Stimulated activated naive B cell treated with anti-CD40 and anti-IgM and Interleukin-4, amounts not matched to agents 10 μg/mL and 1 μg/mL and 100 μg/mL, for 72 hours (primary cell): Measurements from ENCODE around the gene APLF.

Experiments
- ATAC-seq, 2 donors: fragments of 150-1000 bp; cut with Tn5 transposase; replicated peaks; 2 replicates each; pipeline ENCODE4 v1.10.0; 2021; ENCODE audit warnings: moderate library complexity in 1 of 2
- DNase-seq: peaks from one replicate; pipeline ENCODE4 v3.0.0; 2021
- H3K27ac Mint-ChIP-seq: one replicate; pipeline ENCODE4 v1.8.0; 2022; ENCODE audit warnings: mild to moderate bottlenecking, mixed read lengths
- H3K27me3 Mint-ChIP-seq, 2 donors: one replicate each; pipeline ENCODE4 v1.8.0; 2022; ENCODE audit warnings: mixed read lengths in 2 of 2
- H3K36me3 Mint-ChIP-seq, 2 donors: one replicate each; pipeline ENCODE4 v1.8.0; 2022; ENCODE audit warnings: mixed read lengths in 2 of 2, mild to moderate bottlenecking in 1 of 2
- H3K4me1 Mint-ChIP-seq, 2 donors: one replicate each; pipeline ENCODE4 v1.8.0; 2022; ENCODE audit warnings: mixed read lengths in 2 of 2, mild to moderate bottlenecking in 1 of 2
- H3K4me3 Mint-ChIP-seq, 2 donors: one replicate each; pipeline ENCODE4 v1.8.0; 2022; ENCODE audit warnings: mild to moderate bottlenecking in 2 of 2, mixed read lengths in 2 of 2, moderate library complexity in 1 of 2
- H3K9me3 Mint-ChIP-seq, 2 donors: one replicate each; pipeline ENCODE4 v1.8.0; 2022; ENCODE audit warnings: mixed read lengths in 2 of 2, mild to moderate bottlenecking in 1 of 2

Gene APLF, protein sequence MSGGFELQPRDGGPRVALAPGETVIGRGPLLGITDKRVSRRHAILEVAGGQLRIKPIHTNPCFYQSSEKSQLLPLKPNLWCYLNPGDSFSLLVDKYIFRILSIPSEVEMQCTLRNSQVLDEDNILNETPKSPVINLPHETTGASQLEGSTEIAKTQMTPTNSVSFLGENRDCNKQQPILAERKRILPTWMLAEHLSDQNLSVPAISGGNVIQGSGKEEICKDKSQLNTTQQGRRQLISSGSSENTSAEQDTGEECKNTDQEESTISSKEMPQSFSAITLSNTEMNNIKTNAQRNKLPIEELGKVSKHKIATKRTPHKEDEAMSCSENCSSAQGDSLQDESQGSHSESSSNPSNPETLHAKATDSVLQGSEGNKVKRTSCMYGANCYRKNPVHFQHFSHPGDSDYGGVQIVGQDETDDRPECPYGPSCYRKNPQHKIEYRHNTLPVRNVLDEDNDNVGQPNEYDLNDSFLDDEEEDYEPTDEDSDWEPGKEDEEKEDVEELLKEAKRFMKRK

DNA sequence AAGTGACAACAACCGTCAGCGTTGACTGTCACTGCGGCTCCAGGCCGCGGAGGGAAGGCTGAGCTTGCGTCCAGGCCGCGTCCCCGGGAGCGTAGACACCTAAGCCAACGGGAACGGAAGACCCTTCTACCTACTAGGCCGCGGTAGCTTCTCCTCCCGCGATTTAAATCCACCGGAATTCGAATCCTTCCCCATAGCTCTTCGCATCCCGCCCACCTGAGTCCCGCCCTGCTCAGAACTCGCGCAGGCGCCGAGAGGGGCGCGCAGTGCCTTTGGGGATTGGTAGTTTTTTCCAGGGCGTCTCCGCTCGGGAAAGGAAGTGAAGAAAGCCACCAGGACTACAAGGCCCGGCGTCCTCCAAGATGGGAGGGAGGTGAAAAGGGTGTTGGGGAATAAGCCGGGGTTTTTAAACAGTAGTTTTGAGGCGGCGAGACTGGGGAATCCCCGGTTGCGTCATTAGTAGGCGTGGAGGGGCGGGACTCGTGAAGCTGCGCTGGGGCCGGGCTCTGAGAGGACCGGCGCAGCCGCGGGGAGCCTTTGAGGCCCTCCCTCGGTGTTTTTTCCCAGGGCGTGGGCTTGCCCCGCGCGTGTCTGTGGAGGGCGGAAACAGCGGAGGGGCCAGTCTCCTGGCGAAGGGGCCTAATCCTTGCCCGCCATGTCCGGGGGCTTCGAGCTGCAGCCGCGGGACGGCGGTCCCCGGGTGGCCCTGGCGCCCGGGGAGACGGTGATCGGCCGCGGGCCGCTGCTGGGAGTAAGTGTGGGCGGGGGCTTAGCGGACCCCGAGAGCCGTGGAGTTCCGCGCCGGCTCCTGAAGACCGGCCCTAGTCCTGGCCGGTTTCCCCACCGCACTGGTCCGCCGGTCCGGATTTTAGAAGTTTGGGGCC, at the start of gene APLF, which contains the start of gene FBXO48:
Gene APLF (plus strand): TSS at position 509 of the 884 bp plus-strand sequence. CDS start 147 bp downstream, at position 656.
Gene FBXO48 (minus strand): TSS at position 218 of the 884 bp plus-strand sequence. CDS start 2,149 bp downstream, outside the sequence.
- Mint-ChIP-seq H3K9me3 (no peaks in the 10 kb centered on the region), H3K4me1 (peaks cover 13 to 34% of the 10 kb centered on the region in 2 donors), H3K4me3 (peak within 1 kb of the TSS; percentile 97 to 98), H3K36me3 (peaks cover 0 to 4% of the 10 kb centered on the region in 2 donors), H3K27me3 (no peaks in the 10 kb centered on the region), H3K27ac (peak within 1 kb of the TSS; percentile 97)
- DNase-seq, result peak; percentile 98
- ATAC-seq, result peak; percentile 94 to 95

DNA sequence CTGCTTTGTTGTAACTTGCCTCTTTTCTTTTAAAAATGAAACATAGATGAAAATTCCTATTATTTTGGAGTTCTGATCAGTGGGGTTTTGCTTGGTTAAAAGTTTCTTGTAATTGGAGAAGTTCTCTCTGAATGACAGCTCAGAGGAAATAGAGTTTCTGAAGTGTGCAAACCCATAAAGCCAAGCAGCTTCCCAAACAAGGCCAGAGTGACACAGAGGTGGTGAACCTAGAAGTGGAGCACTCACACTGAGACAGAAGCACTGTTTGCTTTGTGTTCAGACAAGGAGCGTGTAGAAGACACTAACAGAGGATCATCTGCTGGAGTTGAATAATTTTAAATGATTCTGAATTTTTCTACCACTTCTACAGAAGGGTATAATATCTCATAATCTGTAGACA, 49.5 kb upstream of the APLF start:
- DNase-seq (no peak), ATAC-seq (peak; percentile 59 to 65)
- H3K4me1 Mint-ChIP-seq, result peaks cover 53 to 72% of the 10 kb centered on the region in 2 donors
- H3K27ac Mint-ChIP-seq, result no peak overlapping the region
- peaks cover 3% of the 10 kb centered on the region in 2 donors for H3K9me3 Mint-ChIP-seq
- H3K27me3 Mint-ChIP-seq, result no peaks in the 10 kb centered on the region
- no peak overlapping the region for H3K4me3 Mint-ChIP-seq
- peaks cover 0 to 4% of the 10 kb centered on the region in 2 donors for H3K36me3 Mint-ChIP-seq

- DNase-seq (no peak), ATAC-seq (no peak)
- Mint-ChIP-seq H3K9me3 (peaks cover 3% of the 10 kb centered on the region in 2 donors), H3K4me1 (peaks cover 52 to 68% of the 10 kb centered on the region in 2 donors), H3K27ac (no peak overlapping the region), H3K36me3 (peaks cover 0 to 4% of the 10 kb centered on the region in 2 donors), H3K27me3 (no peaks in the 10 kb centered on the region), H3K4me3 (no peak overlapping the region)
Observed at GRCh38 chr2:68418419-68418818, 49.0 kb upstream of the APLF start.

- Mint-ChIP-seq H3K36me3 (peaks cover 0 to 4% of the 10 kb centered on the region in 2 donors), H3K27me3 (no peaks in the 10 kb centered on the region), H3K4me3 (no peak overlapping the region), H3K4me1 (peaks cover 50 to 64% of the 10 kb centered on the region in 2 donors), H3K27ac (no peak overlapping the region), H3K9me3 (peaks cover 3% of the 10 kb centered on the region in 2 donors)
- DNase-seq (no peak), ATAC-seq (peak; percentile 67 to 78)
Observed at GRCh38 chr2:68418855-68419254, 48.5 kb upstream of the APLF start.

- Mint-ChIP-seq H3K27me3 (no peaks in the 10 kb centered on the region), H3K4me3 (no peak overlapping the region), H3K36me3 (peaks cover 0 to 4% of the 10 kb centered on the region in 2 donors), H3K9me3 (peaks cover 3% of the 10 kb centered on the region in 2 donors), H3K4me1 (peaks cover 48 to 62% of the 10 kb centered on the region in 2 donors), H3K27ac (no peak overlapping the region)
- DNase-seq (no peak), ATAC-seq (no peak)
Observed at GRCh38 chr2:68420254-68420910, 47.0 kb upstream of the APLF start.

GRCh38 chr2:68423966-68424650, 43.3 kb upstream of the APLF start:
- no peak overlapping the region for H3K27ac Mint-ChIP-seq
- peak; percentile 91 to 93 for ATAC-seq
- H3K4me3 Mint-ChIP-seq, result no peak overlapping the region
- H3K27me3 Mint-ChIP-seq, result no peaks in the 10 kb centered on the region
- peak; percentile 63 for DNase-seq
- H3K36me3 Mint-ChIP-seq, result no peaks in the 10 kb centered on the region
- no peaks in the 10 kb centered on the region for H3K9me3 Mint-ChIP-seq
- peaks cover 32 to 48% of the 10 kb centered on the region in 2 donors for H3K4me1 Mint-ChIP-seq

DNA sequence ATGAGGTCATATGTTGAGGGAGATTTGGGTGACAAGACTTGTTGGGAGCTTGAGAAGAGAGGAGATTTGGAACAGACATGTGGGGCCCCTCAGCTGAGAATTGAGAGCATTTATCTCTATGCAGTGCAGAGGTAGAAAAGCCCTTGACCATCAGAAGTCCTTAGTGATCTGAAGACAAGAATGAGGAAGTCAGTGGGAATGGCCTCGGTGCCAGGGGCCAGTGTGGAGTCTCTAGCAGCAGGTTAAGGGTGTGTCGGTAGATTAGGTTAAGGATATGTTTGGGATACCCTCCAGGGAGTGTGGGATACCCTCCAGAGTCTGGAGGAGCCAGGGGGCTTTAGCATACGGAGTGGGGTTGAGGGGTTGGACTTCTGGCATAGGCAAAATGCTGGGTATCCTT, 41.9 kb upstream of the APLF start:
- Mint-ChIP-seq H3K4me1 (peaks cover 24 to 43% of the 10 kb centered on the region in 2 donors), H3K9me3 (no peaks in the 10 kb centered on the region), H3K36me3 (no peaks in the 10 kb centered on the region), H3K27me3 (no peaks in the 10 kb centered on the region), H3K27ac (no peak overlapping the region), H3K4me3 (no peak overlapping the region)
- no peak for DNase-seq
- ATAC-seq, result no peak

DNA sequence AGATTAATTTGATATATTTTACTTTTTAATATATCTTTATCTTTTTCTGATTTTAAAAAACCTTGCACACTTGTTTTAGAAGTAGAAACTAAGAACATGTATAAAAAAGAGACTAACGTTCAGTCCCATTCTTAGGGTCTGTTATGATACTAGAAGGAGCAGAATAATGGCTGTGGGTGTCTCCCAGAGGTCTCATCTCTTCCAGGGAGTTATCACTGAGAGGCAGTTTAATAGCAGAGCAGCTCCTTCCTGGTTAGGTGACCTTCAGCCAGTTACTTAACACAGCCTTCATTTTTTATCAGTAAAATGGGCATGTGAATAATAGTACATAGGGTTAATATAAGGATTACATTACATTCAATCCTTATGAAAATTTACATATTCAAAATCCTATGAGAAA, 40.9 kb upstream of the APLF start:
- H3K4me1 Mint-ChIP-seq, result peaks cover 19 to 33% of the 10 kb centered on the region in 2 donors
- H3K27me3 Mint-ChIP-seq, result no peaks in the 10 kb centered on the region
- ATAC-seq, result no peak
- H3K4me3 Mint-ChIP-seq, result no peak overlapping the region
- H3K9me3 Mint-ChIP-seq, result no peaks in the 10 kb centered on the region
- DNase-seq, result no peak
- no peaks in the 10 kb centered on the region for H3K36me3 Mint-ChIP-seq
- no peak overlapping the region for H3K27ac Mint-ChIP-seq

GRCh38 chr2:68426848-68427579, 40.4 kb upstream of the APLF start:
- no peaks in the 10 kb centered on the region for H3K27me3 Mint-ChIP-seq
- no peaks in the 10 kb centered on the region for H3K36me3 Mint-ChIP-seq
- H3K27ac Mint-ChIP-seq, result peak overlapping the region; percentile 25
- no peak overlapping the region for H3K4me3 Mint-ChIP-seq
- DNase-seq (no peak), ATAC-seq (peak in 1 of 2 donors; percentile 6)
- H3K9me3 Mint-ChIP-seq, result no peaks in the 10 kb centered on the region
- peaks cover 13 to 28% of the 10 kb centered on the region in 2 donors for H3K4me1 Mint-ChIP-seq

- DNase-seq (no peak), ATAC-seq (no peak)
- peaks cover 0 to 2% of the 10 kb centered on the region in 2 donors for H3K9me3 Mint-ChIP-seq
- H3K4me3 Mint-ChIP-seq, result no peak overlapping the region
- H3K4me1 Mint-ChIP-seq, result peaks cover 15 to 27% of the 10 kb centered on the region in 2 donors
- peaks cover 0 to 4% of the 10 kb centered on the region in 2 donors for H3K36me3 Mint-ChIP-seq
- H3K27me3 Mint-ChIP-seq, result no peaks in the 10 kb centered on the region
- H3K27ac Mint-ChIP-seq, result no peak overlapping the region
Observed at GRCh38 chr2:68428126-68428525, 39.3 kb upstream of the APLF start.

DNA sequence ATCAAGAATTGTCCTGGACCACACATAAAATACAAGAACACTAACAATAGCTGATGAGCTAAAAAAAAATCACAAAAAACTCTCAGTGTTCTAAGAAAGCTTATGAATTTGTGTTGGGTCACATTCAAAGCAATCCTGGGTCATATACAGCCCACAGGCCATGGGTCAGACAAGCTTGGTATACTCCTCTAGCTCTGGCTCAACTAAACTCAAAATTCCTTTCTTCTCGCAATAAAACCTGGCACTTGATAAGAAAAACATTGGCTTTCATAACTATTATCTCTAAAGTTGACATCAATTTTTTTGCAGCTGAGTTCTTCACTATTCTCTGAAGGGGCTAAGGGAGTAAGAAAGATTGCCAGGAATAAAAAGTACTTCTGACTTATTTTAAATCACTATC, 38.6 kb upstream of the APLF start:
- Mint-ChIP-seq H3K4me1 (peaks cover 15 to 27% of the 10 kb centered on the region in 2 donors), H3K27ac (no peak overlapping the region), H3K27me3 (no peaks in the 10 kb centered on the region), H3K9me3 (peaks cover 0 to 2% of the 10 kb centered on the region in 2 donors), H3K36me3 (peaks cover 0 to 4% of the 10 kb centered on the region in 2 donors), H3K4me3 (no peak overlapping the region)
- ATAC-seq (no peak), DNase-seq (no peak)

DNA sequence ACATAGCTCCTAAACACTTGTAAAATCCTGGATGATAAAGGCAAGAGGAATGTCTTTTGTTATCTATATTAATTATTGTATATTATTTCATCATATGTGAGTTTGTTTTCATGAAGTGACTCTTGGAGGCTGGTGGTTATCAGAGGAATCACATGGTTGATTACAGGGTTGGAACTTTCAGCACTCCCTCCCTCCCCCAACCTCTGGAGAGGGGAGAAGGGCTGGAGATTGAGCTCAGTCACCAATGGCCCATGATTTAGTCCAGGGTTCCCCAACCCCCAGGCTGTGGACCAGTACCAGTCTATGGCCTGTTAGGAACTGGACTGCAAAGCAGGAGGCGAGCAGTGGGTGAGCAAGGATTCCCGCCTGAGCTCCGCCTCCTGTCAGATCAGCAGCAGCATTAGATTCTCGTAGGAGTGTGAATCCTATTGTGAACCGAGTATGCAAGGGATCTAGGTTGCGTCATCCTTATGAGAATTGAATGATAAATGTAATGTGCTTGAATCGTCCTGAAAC, 38.0 kb upstream of the APLF start:
- Mint-ChIP-seq H3K36me3 (peaks cover 0 to 4% of the 10 kb centered on the region in 2 donors), H3K4me3 (no peak overlapping the region), H3K27ac (no peak overlapping the region), H3K4me1 (peaks cover 15 to 27% of the 10 kb centered on the region in 2 donors), H3K27me3 (no peaks in the 10 kb centered on the region), H3K9me3 (peaks cover 0 to 2% of the 10 kb centered on the region in 2 donors)
- no peak for DNase-seq
- no peak for ATAC-seq
